Measurements from ENCODE around the gene TOR1AIP2. TPM values are rescaled to one million over a fixed set of nuclear protein-coding genes. Genes with fewer than 3 reads are reported as not detected.

Gene TOR1AIP2
- polyA plus RNA-seq, 2 of the 4 experiments (the other 2 are of a cell fraction), result 17.1 to 35.0 TPM

DNA sequence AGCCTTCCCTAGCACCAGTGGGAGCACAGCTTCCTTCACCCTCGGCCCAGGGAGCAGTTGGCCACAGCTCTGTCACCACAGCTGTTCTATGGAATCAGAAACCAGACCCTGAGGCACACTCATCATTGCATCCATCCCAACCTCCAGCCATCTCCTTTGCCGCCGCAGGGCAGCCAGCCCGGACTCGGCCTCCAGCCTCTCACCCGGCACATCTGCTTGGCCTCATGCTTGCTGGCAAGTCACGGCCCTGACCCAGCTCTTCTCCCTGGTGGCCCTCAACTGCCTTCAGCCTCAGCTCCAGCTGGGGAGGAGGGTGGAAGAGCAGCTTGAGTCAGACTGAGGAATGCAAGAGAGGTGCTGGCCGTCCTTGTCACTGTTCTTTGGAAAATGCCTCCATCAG lies 59.8 kb downstream of the TOR1AIP2 start (continued):
- TF ChIP-seq KDM5A (IDR thresholded peaks at IDR 0.05), result no peak
- TF ChIP-seq, protein P1, sequence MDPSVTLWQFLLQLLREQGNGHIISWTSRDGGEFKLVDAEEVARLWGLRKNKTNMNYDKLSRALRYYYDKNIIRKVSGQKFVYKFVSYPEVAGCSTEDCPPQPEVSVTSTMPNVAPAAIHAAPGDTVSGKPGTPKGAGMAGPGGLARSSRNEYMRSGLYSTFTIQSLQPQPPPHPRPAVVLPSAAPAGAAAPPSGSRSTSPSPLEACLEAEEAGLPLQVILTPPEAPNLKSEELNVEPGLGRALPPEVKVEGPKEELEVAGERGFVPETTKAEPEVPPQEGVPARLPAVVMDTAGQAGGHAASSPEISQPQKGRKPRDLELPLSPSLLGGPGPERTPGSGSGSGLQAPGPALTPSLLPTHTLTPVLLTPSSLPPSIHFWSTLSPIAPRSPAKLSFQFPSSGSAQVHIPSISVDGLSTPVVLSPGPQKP (IDR thresholded peaks at IDR 0.05; ENCODE audit: low read depth, low read length), result no peak

DNA sequence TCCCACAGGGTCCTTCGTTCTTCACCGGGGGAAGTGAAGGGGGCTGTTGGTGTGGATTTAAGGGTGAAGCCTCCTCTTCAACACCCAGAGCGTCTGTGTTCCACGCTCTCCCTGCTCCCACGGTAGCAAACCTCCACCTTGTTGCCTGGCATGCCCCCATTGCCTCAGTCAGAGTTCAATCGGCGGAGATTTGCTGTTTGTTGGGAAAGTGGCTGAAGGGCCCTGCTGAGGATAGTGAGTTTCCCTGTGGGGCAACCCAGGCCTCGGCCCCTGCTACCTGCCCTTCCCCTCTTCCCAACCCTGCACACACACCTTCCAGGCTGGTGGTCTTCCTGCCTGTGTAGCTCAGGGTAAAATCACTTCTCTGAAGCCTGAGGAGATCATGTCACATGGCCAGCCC lies 60.5 kb downstream of the TOR1AIP2 start:
- ATAC-seq (no peak), FAIRE-seq (no peak), DNase-seq (ENCODE audit: low read depth in 1 of 2, low spot score in 1 of 2) (no peak)
- 0 out of 3 replicates have a peak, but pooled peaks cover 3% of the 10 kb centered on the region for H3K4me1 ChIP-seq
- no peaks in the 10 kb centered on the region for H3K9me3 ChIP-seq
- 72% methylated on average over 8 of the region's 8 CpGs for WGBS (ENCODE audit: missing lambda C conversion rate)
- TF ChIP-seq TP53 (CRISPR knock-in tag; IDR thresholded peaks at IDR 0.05) (no peak), KDM1A (IDR thresholded peaks at IDR 0.05; ENCODE audit: low read depth) (no peak), CBX8 (IDR thresholded peaks at IDR 0.05) (no peak), PHF8 (IDR thresholded peaks at IDR 0.05; ENCODE audit: borderline replicate concordance, low read depth) (no peak), KDM5A (IDR thresholded peaks at IDR 0.05) (no peak), SMC3 (IDR thresholded peaks at IDR 0.05) (no peak), CHD4 (IDR thresholded peaks at IDR 0.05; ENCODE audit: borderline replicate concordance) (no peak), RAD21 (conservative IDR thresholded peaks at IDR 0.05 in 1 of 2, IDR thresholded peaks at IDR 0.05 in 1 of 2) (no peak), NFE2L2 (conservative IDR thresholded peaks at IDR 0.05; ENCODE audit: low read length) (no peak), POLR2A (IDR thresholded peaks at IDR 0.05; ENCODE audit: low read length) (no peak), JUN (IDR thresholded peaks at IDR 0.05) (no peak), CEBPB (IDR thresholded peaks at IDR 0.05) (no peak), CHD2 (IDR thresholded peaks at IDR 0.05; ENCODE audit: low read length, partially characterized antibody) (no peak), EHMT2 (IDR thresholded peaks at IDR 0.05; ENCODE audit: low read depth) (no peak), RNF2 (IDR thresholded peaks at IDR 0.05; ENCODE audit: borderline replicate concordance, low read depth) (no peak), E2F6 (IDR thresholded peaks at IDR 0.05; ENCODE audit: borderline replicate concordance, low read depth) (no peak), EHF (CRISPR knock-in tag; IDR thresholded peaks at IDR 0.05) (no peak), PBX3 (IDR thresholded peaks at IDR 0.05) (no peak), ESRRA (IDR thresholded peaks at IDR 0.05; ENCODE audit: borderline replicate concordance, low read length) (no peak)
- TF ChIP-seq, protein P1 (IDR thresholded peaks at IDR 0.05; ENCODE audit: low read depth, low read length), result no peak
- no peak overlapping the region for H3K4me2 ChIP-seq
- H3K27ac ChIP-seq, result no peak overlapping the region
- H3K4me3 ChIP-seq, result no peak overlapping the region
- CTCF ChIA-PET, result interaction anchor here (0.6 to 16.1 kb wide), 7 partner anchors 11 to 561 kb away, joined by 3 to 644 read pairs (median 8); no protein-coding TSS in a partner anchor
- POLR2A ChIA-PET, result no interaction called here

DNA sequence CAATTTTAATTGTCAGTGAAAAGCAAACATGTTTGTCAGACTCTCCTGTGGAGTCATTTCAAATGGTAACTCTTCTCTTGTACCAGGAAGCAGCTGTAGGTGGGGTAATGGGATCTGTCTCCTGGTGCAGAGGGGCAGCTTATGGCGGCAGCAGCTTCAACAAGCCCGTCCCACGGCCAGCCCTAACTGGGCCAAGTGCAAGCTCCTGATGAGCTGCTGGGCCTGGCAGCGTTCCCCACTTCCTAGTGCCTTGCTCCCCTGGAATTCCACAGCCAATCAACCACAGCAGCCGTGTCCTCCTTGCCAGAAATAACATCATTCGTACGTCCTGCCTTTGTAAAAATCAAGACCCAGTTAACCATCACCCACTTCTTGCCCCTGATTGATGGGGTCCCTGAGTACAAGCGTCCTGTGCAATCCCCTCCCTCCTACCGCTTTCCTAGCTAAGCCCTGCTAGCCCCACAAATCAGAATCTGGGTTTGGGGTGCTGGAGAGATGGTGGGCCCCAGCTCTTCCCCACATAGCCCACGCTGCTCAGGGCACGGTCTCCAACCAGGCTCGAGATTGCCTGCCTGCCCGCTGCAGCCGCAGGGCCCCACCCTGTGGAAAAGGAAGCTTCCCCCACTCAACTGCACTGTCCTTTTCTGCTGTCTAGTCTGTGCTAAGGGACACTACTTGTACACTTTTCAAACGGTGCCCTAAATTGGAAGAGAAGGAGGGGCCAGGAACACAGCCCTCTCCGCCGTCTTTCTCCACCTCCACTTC lies 61.2 kb downstream of the TOR1AIP2 start:
- Histone ChIP-seq H3K4me3 (no peak overlapping the region), H3K4me2 (no peak overlapping the region), H3K4me1 (0 out of 3 replicates have a peak, but pooled peaks cover 3% of the 10 kb centered on the region), H3K27ac (no peak overlapping the region), H3K9me3 (no peaks in the 10 kb centered on the region)
- ChIA-PET POLR2A (no interaction called here), CTCF (interaction anchor here (0.8 to 16.1 kb wide), 12 partner anchors 10 to 695 kb away, joined by 3 to 644 read pairs (median 20); no protein-coding TSS in a partner anchor)
- DNase-seq (ENCODE audit: low read depth in 1 of 2, low spot score in 1 of 2), result no peak
- no peak for FAIRE-seq
- ATAC-seq, result no peak
- TF ChIP-seq, protein P1 (IDR thresholded peaks at IDR 0.05; ENCODE audit: low read depth, low read length), result no peak
- TF ChIP-seq EHMT2 (IDR thresholded peaks at IDR 0.05; ENCODE audit: low read depth), result no peak
- no peak for TF ChIP-seq RARB (CRISPR knock-in tag; IDR thresholded peaks at IDR 0.05)
- TF ChIP-seq MAFK (IDR thresholded peaks at IDR 0.05; ENCODE audit: partially characterized antibody), result no peak
- no peak for TF ChIP-seq RAD21 (conservative IDR thresholded peaks at IDR 0.05 in 1 of 2, IDR thresholded peaks at IDR 0.05 in 1 of 2)
- no peak for TF ChIP-seq CHD2 (IDR thresholded peaks at IDR 0.05; ENCODE audit: low read length, partially characterized antibody)
- no peak for TF ChIP-seq KDM5A (IDR thresholded peaks at IDR 0.05)
- TF ChIP-seq NR3C1 (IDR thresholded peaks at IDR 0.05), result no peak
- no peak for TF ChIP-seq RCOR1 (IDR thresholded peaks at IDR 0.05; ENCODE audit: low read depth, low read length)
- TF ChIP-seq MAX (IDR thresholded peaks at IDR 0.05), result no peak
- no peak for TF ChIP-seq FOSL2 (IDR thresholded peaks at IDR 0.05)
- TF ChIP-seq FOSL2 (CRISPR knock-in tag; IDR thresholded peaks at IDR 0.05), result no peak
- 73% methylated on average over 17 of the region's 17 CpGs for WGBS (ENCODE audit: missing lambda C conversion rate)

Measured in A549 (cell line).